Measurements from ENCODE around the gene GYPE.
"Not testable (repeated sequence)": the region's sequence is repeated elsewhere in the genome, so short reads cannot be mapped to it uniquely, and the experiment has no call there.

Gene GYPE

DNA sequence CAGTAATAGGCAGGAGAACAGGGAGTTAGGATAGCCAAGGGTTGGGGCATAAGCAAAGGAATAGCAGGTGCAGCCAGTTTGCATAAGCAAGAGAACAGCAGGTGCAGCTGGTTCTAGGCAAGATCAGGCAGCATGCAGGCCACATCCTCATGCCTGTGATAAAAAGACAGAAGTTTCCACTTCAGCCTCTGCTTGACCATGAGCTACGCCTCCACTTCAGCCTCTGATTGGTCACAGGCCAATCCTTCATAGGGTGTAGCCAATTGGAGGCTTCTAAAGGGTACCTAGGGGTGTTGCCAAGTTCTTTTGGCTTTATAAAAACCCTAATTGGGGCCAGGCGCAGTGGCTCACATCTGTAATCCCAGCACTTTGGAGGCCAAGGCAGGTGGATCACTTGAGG lies 30.0 kb downstream of the GYPE start:
- H3K4me3 ChIP-seq, H3K27ac ChIP-seq: not testable (repeated sequence)

DNA sequence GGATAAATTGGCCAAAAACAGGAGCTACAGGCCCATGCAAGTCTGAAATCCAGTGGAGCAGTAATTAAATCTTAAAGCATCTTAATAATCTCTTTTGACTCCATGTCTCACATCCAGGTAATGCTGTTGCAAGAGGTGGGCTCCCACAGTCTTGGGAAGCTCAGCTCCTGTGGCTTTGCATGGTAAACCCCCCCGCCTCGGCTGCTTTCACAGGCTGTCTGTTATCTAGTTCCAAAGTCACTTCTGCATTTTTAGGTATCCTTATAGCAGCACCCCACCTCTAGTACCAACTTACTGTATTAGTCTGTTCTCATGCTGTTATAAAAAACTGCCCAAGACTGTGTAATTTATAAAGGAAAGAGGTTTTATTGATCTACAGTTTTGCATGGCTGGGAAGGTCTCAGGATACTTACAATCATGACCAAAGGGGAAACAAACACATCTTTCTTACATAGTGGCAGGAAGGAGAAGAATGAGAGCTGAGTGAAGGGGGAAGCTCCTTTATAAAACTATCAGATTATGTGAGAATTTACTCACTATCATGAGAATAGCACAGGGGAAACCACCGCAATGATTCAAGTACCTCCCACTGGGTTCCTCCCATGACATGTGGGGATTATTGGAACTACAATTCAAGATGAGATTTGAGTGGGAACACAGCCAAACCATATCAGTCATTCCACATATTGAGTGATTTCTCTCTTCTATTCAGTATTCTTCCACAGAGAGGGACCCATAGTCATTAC lies 34.7 kb downstream of the GYPE start:
- not testable (repeated sequence) for H3K27ac ChIP-seq

DNA sequence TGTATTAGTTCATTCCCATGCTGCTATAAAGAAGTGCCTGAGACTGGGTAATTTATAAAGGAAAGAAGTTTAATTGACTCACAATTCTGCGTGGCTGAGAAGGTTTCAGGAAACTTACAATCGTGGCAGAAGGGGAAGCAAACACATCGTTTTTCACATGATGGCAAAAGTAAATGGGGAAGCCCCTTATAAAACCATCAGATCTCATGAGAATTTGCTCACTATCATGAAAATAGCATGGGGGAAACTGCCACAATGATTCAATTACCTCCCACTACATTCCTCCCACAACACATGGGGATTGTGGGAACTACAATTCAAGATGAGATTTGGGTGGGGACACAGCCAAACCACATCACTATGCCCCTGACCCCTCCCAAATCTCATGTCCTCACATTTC lies 35.4 kb downstream of the GYPE start:
- not testable (repeated sequence) for H3K4me3 ChIP-seq, H3K27ac ChIP-seq

More for the DNA sequence above, 34.7 kb downstream of the GYPE start:
- H3K4me3 ChIP-seq: not testable (repeated sequence)

DNA sequence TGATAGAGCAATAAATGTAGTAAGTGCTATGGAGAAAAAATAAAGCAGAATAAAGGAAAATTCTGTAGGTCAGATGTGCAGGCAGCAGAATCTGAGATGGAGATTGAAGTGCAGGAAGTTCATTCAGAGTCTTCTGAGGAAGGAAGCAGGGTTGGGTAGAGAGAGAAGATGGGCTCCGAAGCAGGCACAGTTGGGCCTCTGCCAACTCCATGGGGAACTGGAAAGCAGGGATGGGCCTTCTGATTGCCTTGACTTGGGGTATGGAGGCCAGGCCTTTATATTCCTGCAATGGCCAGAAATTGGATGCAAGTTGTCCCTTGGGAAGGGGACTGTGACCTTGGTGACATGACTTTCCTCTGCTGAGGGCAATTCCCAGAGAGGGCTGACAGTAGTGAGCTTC lies 42.6 kb downstream of the GYPE start:
- H3K27ac ChIP-seq, H3K4me3 ChIP-seq: not testable (repeated sequence)

DNA sequence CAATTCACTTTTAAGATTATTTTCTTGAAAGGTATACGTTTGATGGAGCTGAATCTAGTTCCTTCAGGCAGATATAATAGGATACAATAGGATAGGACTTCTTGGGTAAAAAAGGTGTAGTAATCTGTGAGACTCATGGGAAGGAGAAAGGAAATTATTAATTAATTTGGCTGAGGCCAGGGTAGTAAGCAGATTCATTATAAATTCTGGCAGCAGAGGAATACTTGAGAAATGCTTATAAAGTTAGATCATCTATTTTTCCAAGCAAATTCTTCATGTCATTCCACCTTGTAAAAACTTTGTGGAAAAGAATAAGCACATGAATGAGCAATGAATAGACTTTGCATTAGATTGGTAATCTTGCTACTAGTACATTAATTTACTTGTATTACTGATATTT lies 46.9 kb downstream of the GYPE start:
- Histone ChIP-seq H3K27ac (no peak overlapping the region), H3K4me3 (no peak overlapping the region)

DNA sequence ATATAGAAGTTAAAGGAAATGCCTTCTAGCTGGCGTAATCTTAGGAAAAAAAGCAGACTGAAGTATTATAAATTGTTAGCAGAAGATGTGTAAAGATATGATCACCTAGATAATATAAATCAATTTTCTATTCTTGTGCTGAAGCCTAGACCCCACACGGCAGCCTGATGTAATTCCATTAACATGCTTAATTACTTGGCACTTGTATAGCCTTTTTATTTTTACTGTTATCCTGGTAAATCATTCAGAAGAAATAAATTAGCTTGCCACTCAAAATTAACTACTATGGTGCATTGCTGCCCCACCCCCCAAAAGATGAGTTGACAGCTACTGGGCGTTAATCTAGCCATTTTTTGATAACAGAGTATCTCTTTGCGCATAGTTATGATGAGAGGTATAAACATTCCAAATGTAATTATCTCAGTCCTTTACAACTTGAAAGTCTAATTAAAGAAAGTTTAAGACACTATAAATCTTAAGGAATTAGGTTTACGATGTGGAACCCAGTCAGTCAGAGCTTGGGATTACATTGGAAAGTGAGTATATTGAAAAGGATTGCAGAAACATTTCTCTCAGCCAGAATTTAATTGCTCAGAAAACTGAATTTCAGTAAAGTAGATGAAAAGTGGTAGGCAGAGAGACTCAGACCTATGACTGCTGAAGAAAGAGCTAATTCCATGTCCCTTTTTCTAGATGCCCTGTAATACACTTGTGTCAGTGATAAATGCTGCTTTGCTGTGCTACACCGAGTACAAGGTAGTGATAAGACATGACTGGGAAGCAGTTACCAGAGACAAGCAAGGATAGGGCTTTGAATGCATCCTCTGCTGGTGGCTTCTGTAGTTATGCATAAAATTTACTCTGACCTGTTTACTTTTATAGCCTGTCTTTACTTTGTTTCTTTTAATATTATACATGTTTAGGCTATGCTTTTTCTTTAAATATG lies 47.7 kb downstream of the GYPE start:
- not testable (repeated sequence) for H3K4me3 ChIP-seq, H3K27ac ChIP-seq

DNA sequence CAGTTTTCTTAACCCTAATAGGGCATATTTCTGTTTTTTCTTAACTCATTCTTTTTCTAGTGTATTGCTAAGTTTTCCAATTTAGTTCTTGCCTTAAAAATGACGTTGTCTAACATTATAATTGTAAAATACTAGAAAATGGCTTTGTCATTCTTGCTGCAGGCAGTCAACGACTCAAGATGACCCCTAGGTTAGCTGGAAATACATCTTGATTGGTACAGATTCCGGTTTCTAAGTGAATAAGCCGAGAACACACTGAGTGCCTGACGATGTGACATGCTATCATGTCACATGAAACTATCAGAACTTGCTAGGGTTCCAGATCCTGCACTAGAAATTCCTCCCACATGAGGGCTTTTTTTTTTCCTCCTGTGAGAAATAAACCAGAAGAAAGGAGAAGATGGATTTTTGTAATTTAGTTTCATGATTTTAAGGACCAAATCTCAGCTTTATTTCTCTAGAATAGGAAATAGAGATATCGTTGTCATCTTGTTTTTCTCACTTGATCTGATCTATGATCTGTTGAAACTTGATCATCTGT lies 49.3 kb downstream of the GYPE start:
- H3K4me3 ChIP-seq, H3K27ac ChIP-seq: not testable (repeated sequence)

DNA sequence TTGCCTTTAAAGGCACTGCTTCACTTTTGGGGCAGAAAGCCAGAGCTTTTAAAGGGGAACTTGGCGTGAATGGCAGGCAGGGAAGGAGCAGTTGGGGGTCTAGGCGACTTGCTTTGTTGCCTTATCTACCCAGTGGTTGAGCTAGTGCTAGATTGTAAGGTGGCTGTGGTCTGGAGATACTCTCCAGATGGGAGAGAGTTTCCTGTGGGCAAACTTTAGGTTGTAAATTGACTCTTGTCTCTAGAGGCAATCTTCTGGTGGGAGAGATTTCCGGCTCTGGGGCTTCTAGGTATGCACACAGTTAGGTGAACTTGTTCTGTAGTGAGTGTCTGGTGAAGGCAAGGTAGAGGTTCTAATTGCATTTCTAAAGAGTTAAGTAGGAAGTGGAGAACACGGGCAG lies 50.7 kb downstream of the GYPE start:
- not testable (repeated sequence) for H3K4me3 ChIP-seq, H3K27ac ChIP-seq

DNA sequence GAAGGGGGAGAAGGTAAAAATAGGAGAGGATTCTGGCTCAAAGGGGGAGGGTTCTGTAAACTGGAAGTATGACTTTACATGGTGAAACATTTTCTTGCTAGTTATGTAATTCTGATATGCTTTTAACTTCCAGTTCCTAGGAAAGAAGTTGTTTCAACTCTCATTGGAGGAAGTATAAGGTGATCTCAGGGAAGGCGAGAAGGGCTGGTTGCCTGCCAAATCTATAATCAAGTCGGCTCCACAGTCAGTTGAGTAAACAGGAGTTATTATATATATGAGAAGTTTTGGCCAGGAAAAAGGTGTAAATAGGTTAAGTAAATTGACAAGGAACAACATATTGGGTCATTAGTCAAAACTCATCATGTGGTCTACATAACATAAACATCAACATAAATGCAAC lies 56.1 kb downstream of the GYPE start:
- not testable (repeated sequence) for H3K27ac ChIP-seq

DNA sequence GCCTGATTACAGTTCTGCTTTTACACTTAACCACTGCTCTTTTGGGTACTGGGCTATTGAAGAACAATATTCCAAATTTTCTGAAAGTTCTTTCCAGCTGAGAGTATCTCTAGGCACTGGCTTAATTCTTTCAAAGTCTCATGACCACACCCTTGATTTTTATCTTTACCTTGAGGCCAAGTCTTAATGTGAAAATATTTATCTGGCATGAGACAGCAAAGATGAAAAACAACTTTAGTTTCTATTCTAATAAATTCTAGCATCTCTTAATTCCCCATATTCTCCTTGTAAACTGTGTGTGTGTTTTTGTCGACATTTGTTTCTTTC lies 61.9 kb downstream of the GYPE start:
- not testable (repeated sequence) for H3K27ac ChIP-seq, H3K4me3 ChIP-seq

More for the DNA sequence above, 56.1 kb downstream of the GYPE start:
- H3K4me3 ChIP-seq: not testable (repeated sequence)

DNA sequence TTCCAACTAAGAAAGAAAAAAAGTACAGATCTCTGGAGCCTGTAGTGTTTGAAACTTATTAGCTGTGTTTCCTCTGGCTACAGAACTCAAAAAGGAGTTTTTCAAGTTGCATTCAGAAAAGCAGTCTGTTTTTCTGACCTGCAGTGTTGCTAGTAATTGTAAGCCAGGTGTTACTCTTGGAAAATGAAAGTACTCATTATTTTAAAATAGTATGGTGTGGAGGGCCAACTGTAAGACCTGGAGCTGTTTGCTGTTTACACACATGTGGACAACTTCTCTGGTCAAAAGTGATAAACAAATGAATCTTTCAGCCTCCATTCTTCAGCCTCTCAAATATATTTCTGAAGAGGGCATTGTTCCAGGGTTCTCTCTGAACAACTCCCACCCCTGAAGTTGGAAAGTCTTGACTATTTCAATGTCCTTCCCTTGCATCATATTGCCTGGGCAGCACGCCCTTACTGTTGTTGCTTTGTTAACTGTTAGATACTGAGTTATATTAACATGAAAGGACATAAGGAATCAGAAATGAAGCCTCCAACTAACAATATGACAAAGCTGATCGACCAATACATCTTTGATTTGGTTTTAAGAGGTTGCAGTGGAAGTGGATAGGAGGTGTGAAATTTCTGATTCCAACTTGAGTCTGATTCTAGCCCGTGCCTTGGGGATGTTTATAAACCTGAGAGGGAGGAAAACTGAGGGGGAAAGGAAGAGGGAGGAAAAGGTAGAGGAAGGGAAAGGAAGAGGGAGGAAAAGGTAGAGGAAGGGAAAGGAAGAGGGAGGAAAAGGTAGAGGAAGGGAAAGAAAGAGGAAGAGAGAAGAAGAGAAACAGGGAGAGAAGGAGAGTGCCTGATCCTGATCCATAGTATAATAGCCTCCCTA lies 62.5 kb downstream of the GYPE start:
- not testable (repeated sequence) for H3K27ac ChIP-seq, H3K4me3 ChIP-seq

DNA sequence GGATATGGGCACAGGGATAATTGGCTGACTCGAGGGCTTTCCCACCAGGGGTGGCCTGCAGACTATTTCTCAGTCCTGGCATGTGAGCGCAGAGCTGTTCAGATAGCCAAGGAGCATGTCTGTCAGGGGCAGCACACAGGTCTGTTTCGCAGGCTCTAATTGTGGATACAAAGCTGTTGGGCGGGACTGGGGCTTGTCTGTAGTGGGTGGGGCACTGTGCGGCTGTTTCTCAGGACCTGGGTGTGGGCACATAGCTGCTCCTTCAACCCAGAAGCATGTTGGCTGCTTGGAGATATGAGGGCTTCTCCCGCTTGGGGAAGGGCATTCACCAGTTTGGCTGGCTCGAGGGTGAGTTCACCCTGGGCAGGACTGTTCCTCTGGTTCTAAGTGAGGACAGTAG lies 65.9 kb downstream of the GYPE start:
- not testable (repeated sequence) for H3K27ac ChIP-seq, H3K4me3 ChIP-seq

DNA sequence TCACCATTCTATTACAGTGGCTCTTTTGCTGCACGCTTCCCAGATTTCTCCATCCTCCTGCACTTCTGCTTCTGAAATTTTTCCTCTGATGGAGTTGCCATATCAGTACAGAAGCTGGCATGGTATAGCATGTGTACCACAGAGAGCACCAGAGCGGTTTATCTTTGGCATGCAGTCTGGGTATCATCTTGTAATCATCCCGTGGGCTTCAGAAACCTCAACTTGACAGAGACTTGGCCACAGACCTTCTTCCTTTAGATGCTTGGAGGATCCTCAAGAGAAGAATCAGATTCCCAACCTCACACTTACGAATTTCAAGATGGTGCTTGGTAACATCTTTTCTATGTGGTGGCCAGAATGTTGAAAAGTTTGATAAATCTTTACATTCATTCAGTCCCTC lies 71.2 kb downstream of the GYPE start:
- not testable (repeated sequence) for H3K4me3 ChIP-seq, H3K27ac ChIP-seq

DNA sequence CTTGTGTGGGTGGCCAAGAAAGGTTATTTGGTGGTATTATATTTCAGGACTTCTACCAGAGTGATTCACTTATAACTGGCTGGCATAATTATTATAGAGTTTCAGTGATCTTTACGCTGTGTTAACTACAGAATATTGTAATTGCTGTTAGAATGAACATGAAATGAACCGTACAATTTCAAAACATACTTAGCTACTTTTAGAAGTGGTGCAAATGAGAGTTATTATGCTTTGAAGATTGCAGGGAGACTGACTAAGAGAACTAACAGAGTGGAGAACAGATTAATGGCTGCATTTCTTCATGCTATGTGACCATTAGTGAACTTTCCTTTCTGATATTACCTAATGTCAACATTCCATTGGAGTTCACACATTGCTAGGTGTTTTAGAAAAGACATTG lies 71.7 kb downstream of the GYPE start:
- not testable (repeated sequence) for H3K27ac ChIP-seq, H3K4me3 ChIP-seq

DNA sequence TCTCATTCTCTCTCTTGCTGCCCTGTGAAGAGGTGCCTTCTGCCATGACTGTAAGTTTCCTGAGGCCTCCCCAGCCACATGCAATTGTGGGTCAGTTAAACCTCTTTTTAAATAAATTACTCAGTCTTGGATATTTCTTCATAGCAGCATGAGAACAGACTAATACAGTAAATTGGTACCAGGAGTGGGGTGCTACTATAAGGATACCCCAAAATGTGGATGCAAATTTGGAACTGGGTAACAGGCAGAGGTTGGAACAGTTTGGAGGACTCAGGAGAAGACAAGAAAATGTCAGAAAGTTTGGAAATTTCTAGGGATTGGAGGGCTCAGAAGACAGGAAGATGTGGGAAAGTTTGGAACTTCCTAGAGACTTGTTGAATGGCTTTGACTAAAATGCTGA lies 74.8 kb downstream of the GYPE start:
- H3K4me3 ChIP-seq, H3K27ac ChIP-seq: not testable (repeated sequence)

DNA sequence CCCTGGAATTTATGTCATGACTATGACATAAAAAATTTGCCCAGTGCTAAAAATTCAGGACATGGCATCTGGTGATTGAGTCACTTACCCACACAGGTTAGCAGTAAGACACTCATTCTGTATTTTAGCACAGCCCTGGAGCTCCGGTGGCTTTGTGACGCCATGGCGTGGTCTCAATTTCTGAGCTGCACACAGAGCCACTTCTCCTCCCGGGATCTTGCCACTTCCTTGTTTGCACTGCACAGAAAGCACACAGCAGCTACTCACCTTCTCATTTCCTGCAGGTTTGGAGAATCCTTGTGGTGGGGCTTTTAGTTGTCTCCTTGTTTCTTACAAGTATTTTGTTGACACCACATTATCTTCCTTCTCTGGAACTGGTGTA lies 76.1 kb downstream of the GYPE start:
- not testable (repeated sequence) for H3K4me3 ChIP-seq, H3K27ac ChIP-seq
